Osteoblast (primary cell): ENCODE measurements around the gene BICRA. TPM values are rescaled to one million over a fixed set of nuclear protein-coding genes. Genes with fewer than 3 reads are reported as not detected.

ENCODE experiments used
- DNase-seq: peaks from one replicate; pipeline ENCODE4 v3.0.0; 2011; ENCODE audit warnings: low spot score, mixed read lengths; ENCODE audit not compliant: insufficient read length; ENCODE audit errors: missing footprints
- H2AFZ ChIP-seq: 2 replicates; pipeline ENCODE4 v1.6.0; 2011; ENCODE audit warnings: mild to moderate bottlenecking, low read length
- H3K27ac ChIP-seq: 2 replicates; pipeline ENCODE4 v1.5.1; 2011; ENCODE audit warnings: mild to moderate bottlenecking, low read depth, low read length, moderate library complexity
- H3K27me3 ChIP-seq: 2 replicates; pipeline ENCODE4 v1.6.0; 2012; ENCODE audit warnings: mild to moderate bottlenecking, control low read depth, inconsistent platforms, low read length, moderate library complexity; ENCODE audit not compliant: insufficient read depth
- H3K36me3 ChIP-seq: 2 replicates; pipeline ENCODE4 v1.5.1; 2011; ENCODE audit warnings: mild to moderate bottlenecking, low read length, control low read depth, moderate library complexity; ENCODE audit not compliant: insufficient read depth
- H3K4me1 ChIP-seq: 2 replicates; pipeline ENCODE4 v1.5.1; 2011; ENCODE audit warnings: mild to moderate bottlenecking, low read length, control low read depth, moderate library complexity; ENCODE audit not compliant: insufficient read depth
- H3K4me2 ChIP-seq: 2 replicates; pipeline ENCODE4 v1.6.0; 2011; ENCODE audit warnings: mild to moderate bottlenecking, low read length; ENCODE audit not compliant: insufficient read depth
- H3K4me3 ChIP-seq: fragments of 200-600 bp; sonication (generic); 3 replicates; pipeline ENCODE4 v1.5.1; 2012; ENCODE audit warnings: mild to moderate bottlenecking, low read length, inconsistent platforms; ENCODE audit not compliant: insufficient read depth
- H3K79me2 ChIP-seq: 2 replicates; pipeline ENCODE4 v1.6.0; 2012; ENCODE audit warnings: mild to moderate bottlenecking, low read length, control low read depth, inconsistent platforms; ENCODE audit not compliant: insufficient read depth
- H3K9me3 ChIP-seq: 2 replicates; pipeline ENCODE4 v1.5.1; 2011; ENCODE audit warnings: low read depth, low read length, control low read depth
- H4K20me1 ChIP-seq: 2 replicates; pipeline ENCODE4 v1.6.0; 2012; ENCODE audit warnings: mild to moderate bottlenecking, low read length, control low read depth; ENCODE audit not compliant: insufficient read depth
- total RNA-seq: library from RNA; depleted of rRNA; stranded (reverse); fragments of >200 nt; gene quantifications from 2 replicates; pipeline ENCODE4 v1.2.3, GENCODE V29; 2012
- TF ChIP-seq, protein P1 (sequence below): IDR thresholded peaks from 2 replicates; pipeline ENCODE4 v1.5.1; 2011; ENCODE audit warnings: mild to moderate bottlenecking, low read depth, low read length, moderate library complexity; ENCODE audit errors: extremely low read depth

BICRA gene
- total RNA-seq, 1 donor, result 4.7 TPM

DNA sequence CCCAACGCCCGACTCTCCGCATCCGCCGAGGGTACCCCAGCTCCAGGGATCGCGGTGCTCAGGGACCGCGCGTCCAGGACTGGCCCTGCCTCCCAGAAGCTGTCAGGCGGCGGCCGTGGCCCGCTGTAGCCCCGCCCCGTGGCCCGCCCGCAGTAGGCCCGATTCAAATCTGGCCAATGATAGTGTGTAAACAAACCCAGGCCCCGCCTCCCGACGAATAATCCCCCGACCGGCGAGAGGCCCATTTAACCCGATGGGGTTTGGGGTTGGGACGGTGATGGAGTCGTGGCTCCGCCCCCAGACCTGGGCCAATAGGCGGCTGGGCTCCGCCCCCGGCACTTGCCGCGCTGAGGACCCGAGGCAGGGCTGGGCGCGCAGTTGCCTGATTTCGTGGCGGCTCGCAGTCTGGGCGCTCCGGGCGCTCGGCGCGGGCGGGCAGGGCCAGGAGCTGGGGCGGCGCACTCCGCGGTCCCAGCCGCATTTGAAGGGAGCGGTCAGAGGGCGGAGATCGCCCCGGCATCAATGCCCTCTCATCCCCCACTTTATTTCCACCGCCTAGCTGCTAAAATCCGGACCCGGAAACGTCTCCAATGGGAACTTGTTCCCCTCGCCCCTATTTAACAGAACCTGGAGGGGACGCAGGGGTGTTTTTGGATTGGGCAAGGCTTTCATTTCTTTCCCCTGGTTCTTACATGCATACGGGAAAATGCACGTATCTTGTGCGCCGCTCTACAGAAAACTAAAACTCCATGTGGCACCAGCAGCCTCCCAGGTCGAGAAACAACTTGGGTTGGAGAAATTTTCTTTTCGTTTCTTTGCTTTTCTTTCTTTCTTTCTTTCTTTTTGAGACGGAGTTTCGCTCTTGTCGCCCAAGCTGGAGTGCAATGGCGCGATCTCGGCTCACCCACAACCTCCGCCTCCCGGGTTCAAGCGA, 8.4 kb upstream of the BICRA start:
- Histone ChIP-seq H4K20me1 (no peaks in the 10 kb centered on the region), H3K27me3 (no peaks in the 10 kb centered on the region), H3K9me3 (no peaks in the 10 kb centered on the region), H3K4me2 (peak overlapping the region; percentile 90), H2AFZ (peak overlapping the region; percentile 76), H3K36me3 (no peaks in the 10 kb centered on the region), H3K4me3 (peak overlapping the region; percentile 78), H3K27ac (peak overlapping the region; percentile 76), H3K79me2 (no peaks in the 10 kb centered on the region), H3K4me1 (peaks cover 14% of the 10 kb centered on the region)
- DNase-seq, result peak; percentile 100
- TF ChIP-seq, protein P1, sequence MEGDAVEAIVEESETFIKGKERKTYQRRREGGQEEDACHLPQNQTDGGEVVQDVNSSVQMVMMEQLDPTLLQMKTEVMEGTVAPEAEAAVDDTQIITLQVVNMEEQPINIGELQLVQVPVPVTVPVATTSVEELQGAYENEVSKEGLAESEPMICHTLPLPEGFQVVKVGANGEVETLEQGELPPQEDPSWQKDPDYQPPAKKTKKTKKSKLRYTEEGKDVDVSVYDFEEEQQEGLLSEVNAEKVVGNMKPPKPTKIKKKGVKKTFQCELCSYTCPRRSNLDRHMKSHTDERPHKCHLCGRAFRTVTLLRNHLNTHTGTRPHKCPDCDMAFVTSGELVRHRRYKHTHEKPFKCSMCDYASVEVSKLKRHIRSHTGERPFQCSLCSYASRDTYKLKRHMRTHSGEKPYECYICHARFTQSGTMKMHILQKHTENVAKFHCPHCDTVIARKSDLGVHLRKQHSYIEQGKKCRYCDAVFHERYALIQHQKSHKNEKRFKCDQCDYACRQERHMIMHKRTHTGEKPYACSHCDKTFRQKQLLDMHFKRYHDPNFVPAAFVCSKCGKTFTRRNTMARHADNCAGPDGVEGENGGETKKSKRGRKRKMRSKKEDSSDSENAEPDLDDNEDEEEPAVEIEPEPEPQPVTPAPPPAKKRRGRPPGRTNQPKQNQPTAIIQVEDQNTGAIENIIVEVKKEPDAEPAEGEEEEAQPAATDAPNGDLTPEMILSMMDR, result no peak

DNA sequence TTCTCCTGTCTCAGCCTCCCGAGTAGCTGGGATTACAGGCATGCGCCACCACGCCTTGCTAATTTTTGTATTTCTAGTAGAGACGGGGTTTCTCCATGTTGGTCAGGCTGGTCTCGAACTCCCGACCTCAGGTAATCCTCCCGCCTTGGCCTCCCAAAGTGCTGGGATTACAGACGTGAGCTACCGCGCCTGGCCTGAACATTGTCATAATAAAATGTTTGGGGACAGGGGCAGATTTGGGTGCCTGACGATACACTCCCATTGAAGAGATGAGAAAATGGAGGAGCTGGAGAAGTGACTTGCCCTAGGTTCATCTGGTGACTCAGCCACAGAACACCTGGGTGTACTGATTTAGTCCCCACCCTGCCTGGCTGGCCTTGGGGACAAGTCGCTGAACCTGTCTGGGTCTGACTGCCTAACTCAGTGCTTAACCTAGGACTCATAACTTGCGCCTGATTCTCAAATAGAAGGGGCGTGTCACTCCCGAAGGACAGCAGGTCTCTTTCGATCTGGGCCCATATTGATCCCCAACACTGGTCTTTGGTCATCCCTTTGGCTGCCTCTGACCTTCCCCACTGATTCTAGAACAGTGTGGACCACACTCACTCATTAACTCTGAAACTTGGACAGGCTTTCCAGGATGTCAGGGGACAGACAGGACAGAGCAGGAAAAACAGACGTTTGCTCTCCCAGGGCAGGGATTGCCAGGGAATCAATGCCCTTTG, 7.6 kb upstream of the BICRA start:
- Histone ChIP-seq H3K79me2 (no peaks in the 10 kb centered on the region), H3K27me3 (no peaks in the 10 kb centered on the region), H3K4me1 (peaks cover 14% of the 10 kb centered on the region), H4K20me1 (no peaks in the 10 kb centered on the region), H3K27ac (no peak overlapping the region), H2AFZ (peak overlapping the region; percentile 76), H3K36me3 (no peaks in the 10 kb centered on the region), H3K4me3 (peak overlapping the region; percentile 78), H3K4me2 (peak overlapping the region; percentile 90), H3K9me3 (no peaks in the 10 kb centered on the region)
- DNase-seq, result peak; percentile 66
- TF ChIP-seq, protein P1, result no peak

DNA sequence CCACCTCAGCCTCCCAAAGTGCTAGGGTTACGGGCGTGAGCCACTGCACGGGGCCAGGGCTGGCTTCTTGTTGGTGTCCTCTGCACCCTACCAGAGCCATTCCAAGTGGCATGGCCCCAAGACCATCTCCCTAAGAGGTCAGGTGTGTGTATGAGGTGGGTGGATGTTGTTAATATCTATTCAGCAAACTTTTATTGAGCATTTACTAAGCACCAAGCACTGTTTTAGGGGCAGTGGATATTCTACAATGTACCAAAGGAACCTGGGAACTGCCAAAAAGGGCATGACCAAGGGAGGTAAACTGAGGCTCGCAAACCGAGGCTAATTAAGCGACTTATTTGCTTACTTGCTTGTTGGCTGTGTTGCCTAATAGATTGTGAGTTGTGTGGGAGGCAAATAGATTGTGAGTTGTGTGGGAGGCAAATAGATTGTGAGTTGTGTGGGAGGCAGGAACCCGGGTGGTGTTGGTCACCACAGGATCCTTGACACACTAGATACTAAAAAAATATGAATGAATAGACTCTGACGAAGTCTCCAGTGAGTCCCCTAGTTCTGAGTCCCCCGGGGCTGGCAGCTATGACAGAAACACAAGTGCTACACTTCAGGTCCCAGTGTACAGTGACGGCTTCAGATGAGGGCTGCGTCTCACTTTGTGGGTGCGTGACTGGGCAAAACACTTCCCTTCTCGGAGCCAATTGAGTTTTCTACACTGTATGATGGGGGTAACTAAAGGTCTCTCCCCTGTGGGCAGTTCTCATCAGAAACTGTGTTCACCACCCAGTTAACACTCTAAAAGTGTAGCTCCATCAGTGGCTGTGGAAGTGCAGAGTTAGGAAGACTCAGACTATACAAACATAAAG, 5.0 kb upstream of the BICRA start:
- Histone ChIP-seq H3K4me3 (no peak overlapping the region), H3K4me2 (no peak overlapping the region), H3K4me1 (peaks cover 5% of the 10 kb centered on the region), H3K27ac (no peak overlapping the region), H3K36me3 (no peaks in the 10 kb centered on the region), H3K79me2 (peaks cover 10% of the 10 kb centered on the region), H4K20me1 (no peaks in the 10 kb centered on the region), H2AFZ (no peak overlapping the region), H3K27me3 (no peaks in the 10 kb centered on the region), H3K9me3 (no peaks in the 10 kb centered on the region)
- DNase-seq, result no peak
- TF ChIP-seq, protein P1, result no peak
